Endothelial cell of umbilical vein (primary cell): Measurements from ENCODE around the gene SHC4. TPM values are rescaled to one million over a fixed set of nuclear protein-coding genes. Genes with fewer than 3 reads are reported as not detected.

ENCODE experiments used
- BruUV-seq: library from RNA; stranded (reverse); fragments of 400-500 nt; replicated peaks from 2 replicates; lab custom pipeline; 2021; lab: Mats Ljungman, UMichigan
- CTCF ChIA-PET: fragments of 300-600, 350-600 bp; sonication (Branson Sonifier 250); formaldehyde crosslinking; loops from one replicate; lab custom pipeline; 2021; ENCODE audit warnings: antibody characterized with exemption, inconsistent platforms; lab: Charles Lee
- POLR2A ChIA-PET: fragments of 300-600, 350-600 bp; sonication (Branson Sonifier 250); formaldehyde crosslinking; loops from one replicate; lab custom pipeline; 2021; ENCODE audit warnings: antibody characterized with exemption, inconsistent platforms; lab: Charles Lee
- DNase-seq: peaks from one replicate; pipeline ENCODE4 v3.0.0-alpha.2; 2011; ENCODE audit warnings: low read depth, low spot score
- FAIRE-seq: peaks from 2 replicates; lab custom pipeline; 2011; peaks lifted over from hg19 to GRCh38; lab: Jason Lieb, UNC
- H2AFZ ChIP-seq: 2 replicates; pipeline ENCODE4 v1.6.0; 2012; ENCODE audit warnings: low read depth, low read length, control low read depth, inconsistent platforms
- H3K27ac ChIP-seq: 2 replicates; pipeline ENCODE4 v1.5.1; 2011; ENCODE audit warnings: low read depth, mild to moderate bottlenecking, control low read depth, low read length, moderate library complexity; ENCODE audit not compliant: insufficient read depth
- H3K27me3 ChIP-seq, 2 experiments: 2 replicates each; pipeline versions ENCODE4 v1.6.0 to v1.6.1; 2011; ENCODE audit warnings: low read length in 2 of 2, mixed read lengths in 1 of 2; ENCODE audit not compliant: control insufficient read depth in 2 of 2, insufficient read depth in 2 of 2
- H3K36me3 ChIP-seq, 2 experiments: 2 replicates in 1 of 2; 3 replicates in 1 of 2; pipeline ENCODE4 v1.5.1; 2011; ENCODE audit warnings: low read length in 2 of 2, mild to moderate bottlenecking in 1 of 2, moderate library complexity in 1 of 2; ENCODE audit not compliant: control insufficient read depth in 2 of 2, insufficient read depth in 2 of 2; ENCODE audit errors: extremely low read depth in 1 of 2
- H3K4me1 ChIP-seq: 3 replicates; pipeline ENCODE4 v1.5.1; 2011; ENCODE audit warnings: mild to moderate bottlenecking, low read length; ENCODE audit not compliant: control insufficient read depth, insufficient read depth; ENCODE audit errors: extremely low read depth
- H3K4me2 ChIP-seq: 2 replicates; pipeline ENCODE4 v1.6.1; 2011; ENCODE audit warnings: low read length, control low read depth, mixed read lengths; ENCODE audit not compliant: insufficient read depth
- H3K4me3 ChIP-seq, 3 experiments: fragments of 200-600 bp in 1 of 3; sonication (generic), shearing (Covaris generic) in 1 of 3; replicated peaks in 1 of 3; 2 replicates each; pipeline ENCODE4 v1.5.1; 2011 to 2016; ENCODE audit warnings: control low read depth in 3 of 3, low read length in 3 of 3, mild to moderate bottlenecking in 2 of 3, inconsistent platforms in 1 of 3, low read depth in 1 of 3, moderate library complexity in 1 of 3; ENCODE audit not compliant: insufficient read depth in 1 of 3
- H3K79me2 ChIP-seq: 2 replicates; pipeline ENCODE4 v1.6.0; 2012; ENCODE audit warnings: low read length, inconsistent platforms; ENCODE audit not compliant: control insufficient read depth, insufficient read depth
- H3K9ac ChIP-seq: replicated peaks from 2 replicates; pipeline ENCODE3; 2011; ENCODE audit warnings: low read length, control low read depth; ENCODE audit not compliant: insufficient read depth; ENCODE audit errors: extremely low read depth
- H3K9me1 ChIP-seq: replicated peaks from 3 replicates; pipeline ENCODE4 v1.6.0; 2011; ENCODE audit warnings: mild to moderate bottlenecking, low read length; ENCODE audit not compliant: control insufficient read depth, insufficient read depth; ENCODE audit errors: extremely low read depth
- H3K9me3 ChIP-seq: replicated peaks from 2 replicates; pipeline ENCODE4 v1.5.1; 2012; ENCODE audit warnings: low read length, inconsistent platforms; ENCODE audit not compliant: control insufficient read depth, insufficient read depth
- H4K20me1 ChIP-seq: replicated peaks from 2 replicates; pipeline ENCODE3; 2011; ENCODE audit warnings: mild to moderate bottlenecking, low read length; ENCODE audit not compliant: control insufficient read depth, insufficient read depth; ENCODE audit errors: extremely low read depth
- CTCF ChIP-seq, 2 donors: IDR thresholded peaks; 1 replicate in 1 of 2; 2 replicates in 1 of 2; pipeline ENCODE4 v1.5.1; 2011; ENCODE audit warnings: low read length in 2 of 2, mild to moderate bottlenecking in 2 of 2, moderate library complexity in 2 of 2, control low read depth in 1 of 2, inconsistent platforms in 1 of 2, low read depth in 1 of 2; ENCODE audit not compliant: insufficient read depth in 1 of 2; ENCODE audit errors: extremely low read depth in 1 of 2
- EZH2 ChIP-seq: IDR thresholded peaks from 2 replicates; pipeline ENCODE4 v1.6.1; 2012; ENCODE audit warnings: borderline replicate concordance, low read depth, mild to moderate bottlenecking, moderate library complexity, low read length, inconsistent platforms; ENCODE audit not compliant: severe bottlenecking
- FOS ChIP-seq: IDR thresholded peaks from 2 replicates; pipeline ENCODE4 v1.6.1; 2011; ENCODE audit warnings: mild to moderate bottlenecking, low read length, moderate library complexity, borderline replicate concordance; ENCODE audit not compliant: insufficient read depth
- GATA2 ChIP-seq: IDR thresholded peaks from 2 replicates; pipeline ENCODE4 v1.7.0; 2011; ENCODE audit warnings: low read depth, mild to moderate bottlenecking, moderate library complexity, mixed read lengths, low read length; ENCODE audit not compliant: insufficient read length, insufficient read depth
- JUN ChIP-seq: IDR thresholded peaks from 2 replicates; pipeline ENCODE4 v1.6.1; 2011; ENCODE audit warnings: borderline replicate concordance, low read depth; ENCODE audit not compliant: insufficient read length, insufficient read depth
- MAX ChIP-seq: IDR thresholded peaks from 2 replicates; pipeline ENCODE4 v1.6.1; 2011; ENCODE audit not compliant: insufficient read depth, insufficient read length
- MYC ChIP-seq: IDR thresholded peaks from one replicate; pipeline ENCODE4 v1.6.1; 2011; ENCODE audit warnings: mild to moderate bottlenecking, low read depth, low read length
- POLR2A ChIP-seq: IDR thresholded peaks from 2 replicates; pipeline ENCODE4 v1.6.1; 2012; ENCODE audit warnings: low read depth, mild to moderate bottlenecking, control low read depth, low read length
- POLR2AphosphoS5 ChIP-seq: IDR thresholded peaks from 2 replicates; pipeline ENCODE4 v1.6.1; 2012; ENCODE audit warnings: low read depth, mild to moderate bottlenecking, control low read depth, low read length, moderate library complexity; ENCODE audit not compliant: insufficient read depth
- dilution Hi-C: fragments of 300-500 bp; cut with MboI; formaldehyde crosslinking; loops from one replicate; pipeline ENCODE4 v1.15.0; 2019; ENCODE audit warnings: low sequenced_read_pairs; ENCODE audit not compliant: extremely low pct_ligation_motif_present
- intact Hi-C: fragments of 100-400 bp; cut with micrococcal nuclease; formaldehyde crosslinking; loops from one replicate; pipeline ENCODE4 v1.10.0; 2022
- polyA plus RNA-seq, 4 experiments: library from polyadenylated mRNA; depleted of rRNA in 3 of 4; stranded (reverse) in 3 of 4; unstranded in 1 of 4; fragments of >200 nt; gene quantifications; 2 replicates each; pipeline versions ENCODE4 v1.2.1 to v1.2.3, GENCODE V29; 2011 to 2012; ENCODE audit warnings: missing spikeins in 1 of 4
- total RNA-seq: library from RNA; stranded (reverse); gene quantifications from 2 replicates; pipeline ENCODE4 v1.2.3, GENCODE V29; 2021

The SHC4 gene
- total and polyA plus RNA-seq, 2 donors (not counting 3 experiments of a cell fraction or from before 2014, with no cell fraction given) = 0.20 TPM; not detected in 1

- Histone ChIP-seq H3K9me3 (no peaks in the 10 kb centered on the region), H3K4me3 (no peak overlapping the region), H3K4me2 (no peak overlapping the region), H3K36me3 (no peaks in the 10 kb centered on the region), H3K27ac (no peak overlapping the region), H3K4me1 (no peaks in the 10 kb centered on the region), H3K9me1 (no peaks in the 10 kb centered on the region), H3K79me2 (no peaks in the 10 kb centered on the region), H3K9ac (no peak overlapping the region), H3K27me3 (peaks cover 9 to 17% of the 10 kb centered on the region in 2 experiments), H2AFZ (no peak overlapping the region), H4K20me1 (no peaks in the 10 kb centered on the region)
- no TSS peak for BruUV-seq
- dilution Hi-C loops = no loop called here
- FAIRE-seq (no peak), DNase-seq (no peak)
- no peak for TF ChIP-seq FOS
- no peak for TF ChIP-seq CTCF (IDR thresholded peaks at IDR 0.05; ENCODE audit: extremely low read depth in 1 of 2, insufficient read depth in 1 of 2, low read depth in 1 of 2, low read length in 2 of 2)
- no peak for TF ChIP-seq MYC
- TF ChIP-seq GATA2 = no peak
- TF ChIP-seq POLR2AphosphoS5 = no peak
- no peak for TF ChIP-seq EZH2
- TF ChIP-seq MAX = no peak
- no peak for TF ChIP-seq POLR2A
- no peak for TF ChIP-seq JUN
- ChIA-PET CTCF (interaction anchor here (1.2 kb wide), 1 partner anchor 10 kb away, joined by 3 read pairs; no protein-coding TSS in a partner anchor), POLR2A (no interaction called here)
- intact Hi-C loops = no loop called here
Observed at GRCh38 chr15:48899793-48900192, 63.9 kb downstream of the SHC4 start.
